Suppressor macrophage (primary cell): ENCODE results near the gene RNU6-9.
"Not testable (repeated sequence)": the region's sequence is repeated elsewhere in the genome, so short reads cannot be mapped to it uniquely, and the experiment has no call there.

Source experiments
- DNase-seq, 4 experiments: peaks; one replicate each; pipeline ENCODE4 v3.0.0-alpha.2; 2020 to 2022

RNU6-9 gene

DNA sequence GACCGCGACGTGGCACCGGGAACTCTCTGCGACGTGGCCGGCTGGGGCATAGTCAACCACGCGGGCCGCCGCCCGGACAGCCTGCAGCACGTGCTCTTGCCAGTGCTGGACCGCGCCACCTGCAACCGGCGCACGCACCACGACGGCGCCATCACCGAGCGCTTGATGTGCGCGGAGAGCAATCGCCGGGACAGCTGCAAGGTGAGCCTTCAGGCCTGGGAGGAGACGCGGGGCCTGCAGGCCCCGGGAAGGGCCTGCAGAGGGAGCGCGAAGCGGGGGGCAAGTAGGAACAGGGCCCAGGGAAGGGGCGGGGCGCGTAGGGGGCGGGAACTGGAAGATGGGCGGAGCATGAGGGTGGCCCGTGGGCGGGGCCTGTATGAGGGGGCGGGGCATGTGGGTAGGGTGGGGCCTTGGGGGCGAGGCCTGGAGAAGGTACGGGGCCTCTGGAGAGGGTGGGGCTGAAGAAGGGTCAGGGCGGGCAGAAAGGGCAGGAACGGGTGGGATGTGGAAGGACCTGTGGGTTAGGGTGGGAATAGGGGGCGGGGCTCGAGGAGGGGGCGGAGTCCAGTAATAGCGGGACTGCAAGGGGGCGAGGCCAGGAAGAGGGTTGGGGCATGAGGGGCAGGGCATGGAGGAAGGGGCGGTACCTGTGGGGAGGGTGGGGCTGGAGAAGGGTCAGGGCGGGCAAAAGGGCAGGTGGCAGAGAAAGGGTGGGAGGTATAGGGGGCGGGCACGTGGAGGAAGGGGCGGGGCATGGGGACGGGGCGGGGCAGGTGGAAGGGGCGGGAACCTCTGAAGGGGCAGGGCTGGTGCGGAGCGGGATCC, 31.3 kb upstream of the RNU6-9 start:
- peak; percentile 65 to 85 (median 74) for DNase-seq

DNA sequence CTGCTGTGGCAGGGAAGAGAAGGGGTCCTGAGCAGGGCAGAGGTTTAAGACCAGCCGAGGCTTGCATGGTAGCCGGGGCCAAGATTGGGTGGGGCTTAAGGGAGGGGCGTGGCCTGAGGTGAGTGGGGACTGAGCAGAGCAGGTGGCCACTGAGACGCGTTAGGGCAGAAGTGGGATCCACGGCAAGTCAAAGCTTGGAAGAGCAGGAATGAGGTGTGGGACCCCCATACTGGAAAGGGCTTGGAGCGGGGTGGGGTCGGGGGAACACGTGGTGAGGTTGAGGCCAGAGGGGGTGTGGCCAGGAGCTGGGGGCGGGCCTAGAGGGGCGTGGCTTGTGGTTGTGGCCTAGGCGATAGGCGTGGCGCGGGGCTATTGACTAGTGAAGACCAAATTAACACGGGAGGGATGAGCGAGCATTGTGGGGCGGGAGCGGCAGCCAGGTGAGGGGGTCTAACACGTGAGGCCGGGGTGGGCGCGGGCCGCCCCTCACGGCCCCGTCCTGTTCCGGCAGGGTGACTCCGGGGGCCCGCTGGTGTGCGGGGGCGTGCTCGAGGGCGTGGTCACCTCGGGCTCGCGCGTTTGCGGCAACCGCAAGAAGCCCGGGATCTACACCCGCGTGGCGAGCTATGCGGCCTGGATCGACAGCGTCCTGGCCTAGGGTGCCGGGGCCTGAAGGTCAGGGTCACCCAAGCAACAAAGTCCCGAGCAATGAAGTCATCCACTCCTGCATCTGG, 30.5 kb upstream of the RNU6-9 start:
- DNase-seq, result peak; percentile 65 to 79 (median 73)

DNA sequence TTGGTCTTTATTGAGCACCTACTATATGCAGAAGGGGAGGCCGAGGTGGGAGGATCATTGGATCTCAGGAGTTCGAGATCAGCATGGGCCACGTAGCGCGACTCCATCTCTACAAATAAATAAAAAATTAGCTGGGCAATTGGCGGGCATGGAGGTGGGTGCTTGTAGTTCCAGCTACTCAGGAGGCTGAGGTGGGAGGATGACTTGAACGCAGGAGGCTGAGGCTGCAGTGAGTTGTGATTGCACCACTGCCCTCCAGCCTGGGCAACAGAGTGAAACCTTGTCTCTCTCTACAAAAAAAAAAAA, 30.0 kb upstream of the RNU6-9 start:
- peak in 1 of 4 experiments; percentile 16 for DNase-seq

DNA sequence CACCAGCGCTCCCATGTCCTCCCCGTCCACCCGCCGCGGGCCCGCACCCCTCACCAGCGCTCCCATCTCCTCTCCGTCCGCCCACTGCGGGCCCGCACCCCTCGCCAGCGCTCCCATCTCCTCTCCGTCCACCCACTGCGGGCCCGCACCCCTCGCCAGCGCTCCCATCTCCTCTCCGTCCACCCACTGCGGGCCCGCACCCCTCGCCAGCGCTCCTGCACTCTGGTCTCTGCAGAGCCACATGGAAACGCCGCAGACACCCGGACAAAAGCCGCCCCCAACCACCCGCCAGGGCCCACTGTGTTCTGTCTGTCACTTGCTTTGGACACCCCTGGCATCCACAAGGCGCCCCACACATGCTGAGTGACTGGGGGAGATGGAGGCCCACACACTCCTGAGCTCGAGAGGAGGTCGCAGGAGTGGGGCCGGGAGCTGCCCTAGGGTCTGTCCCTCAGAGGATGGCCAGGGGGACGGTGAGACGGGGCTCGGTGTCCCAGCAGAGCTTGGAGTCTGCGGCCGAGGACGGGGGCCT, 26.4 kb upstream of the RNU6-9 start:
- DNase-seq, result no peak

DNA sequence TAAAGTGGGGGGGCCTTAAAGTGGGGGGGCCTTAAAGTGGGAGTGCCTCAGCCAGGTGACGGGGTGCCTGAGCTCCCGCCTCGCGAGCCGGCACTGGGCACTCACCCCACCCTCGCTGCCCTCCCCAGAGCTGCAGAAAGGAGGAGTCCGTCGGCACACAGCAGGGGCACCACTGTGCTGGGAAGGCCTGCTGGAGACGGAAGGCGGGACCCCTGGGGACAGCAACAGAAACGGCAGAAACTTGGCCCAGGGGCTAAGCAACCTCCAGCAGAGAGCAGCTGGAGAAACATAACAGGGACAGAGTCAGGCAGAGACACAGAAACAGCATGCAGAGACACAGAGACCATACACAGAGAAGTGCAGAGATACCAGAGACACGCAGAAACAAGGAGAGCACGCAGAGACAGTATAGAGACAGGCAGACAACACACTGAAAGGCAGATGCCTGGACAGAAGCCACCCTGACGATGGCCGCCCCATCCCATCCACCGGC, 25.9 kb upstream of the RNU6-9 start:
- no peak for DNase-seq

DNA sequence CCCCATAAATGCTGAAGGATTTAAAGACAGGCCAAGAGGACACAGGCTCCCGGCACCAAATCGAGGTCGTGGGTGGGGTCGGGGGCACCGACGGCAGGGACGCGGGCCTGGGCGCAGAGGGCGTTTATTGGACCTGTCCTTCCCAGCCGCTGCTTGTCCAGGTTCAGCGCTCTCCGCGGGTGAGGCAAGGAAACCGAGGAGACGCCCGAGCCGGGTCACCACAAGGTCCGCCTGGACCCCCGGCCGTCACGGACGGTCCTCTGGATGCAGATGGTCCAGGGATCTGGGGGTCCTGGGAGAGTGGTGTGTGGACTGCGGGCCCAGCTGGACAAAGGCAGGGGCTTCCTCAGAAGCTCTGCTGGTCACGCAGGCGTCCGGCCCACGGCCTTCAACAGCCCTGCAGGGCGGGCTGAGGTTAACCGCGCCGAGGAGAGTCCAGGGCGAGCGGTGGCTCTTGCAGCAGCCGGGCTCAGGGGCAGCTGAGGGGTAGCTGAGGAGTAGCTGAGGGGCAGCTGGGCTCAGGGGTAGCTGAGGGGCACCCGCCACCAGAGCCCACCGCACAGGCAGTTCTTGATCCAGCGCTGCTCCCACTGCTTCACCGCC, 25.3 kb upstream of the RNU6-9 start:
- no peak for DNase-seq

DNA sequence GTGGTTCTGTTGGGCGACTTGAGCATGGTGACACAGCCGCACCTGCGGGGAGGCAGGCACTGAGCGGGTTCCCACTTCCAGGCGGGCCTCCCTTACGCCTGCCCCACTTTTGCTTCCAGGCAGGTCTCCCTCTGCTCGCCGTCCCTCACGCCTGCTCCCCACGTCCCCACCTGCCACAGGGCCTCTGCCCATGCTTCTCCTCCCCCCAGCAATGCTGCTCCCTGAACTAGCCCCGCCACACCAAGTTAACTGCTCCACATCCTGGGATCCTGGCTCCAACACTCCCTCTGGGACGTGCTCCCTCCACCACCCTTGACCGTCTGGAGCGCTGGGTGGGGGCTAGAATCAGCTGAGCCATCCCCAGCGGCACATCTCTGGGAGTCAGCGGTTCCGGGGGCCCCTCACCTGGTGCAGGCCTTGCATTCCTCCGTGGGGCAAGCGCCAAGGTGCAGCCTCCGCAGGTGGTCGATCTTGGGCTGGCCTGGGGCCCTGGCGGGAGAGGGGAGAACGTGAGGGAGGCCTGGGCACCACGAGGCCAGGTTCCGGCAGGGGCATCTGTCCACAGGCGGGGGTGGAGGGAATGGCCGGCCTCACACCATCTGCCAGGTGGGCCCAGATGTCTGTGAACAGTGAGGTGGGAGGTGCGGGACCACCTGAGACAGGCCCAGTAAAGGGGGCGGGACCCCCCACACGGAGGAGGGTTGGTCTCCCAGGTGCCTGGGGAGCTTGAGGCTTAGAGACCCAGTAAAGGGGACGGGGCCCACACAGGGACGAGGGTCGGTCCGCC, 24.6 kb upstream of the RNU6-9 start:
- no peak for DNase-seq

DNA sequence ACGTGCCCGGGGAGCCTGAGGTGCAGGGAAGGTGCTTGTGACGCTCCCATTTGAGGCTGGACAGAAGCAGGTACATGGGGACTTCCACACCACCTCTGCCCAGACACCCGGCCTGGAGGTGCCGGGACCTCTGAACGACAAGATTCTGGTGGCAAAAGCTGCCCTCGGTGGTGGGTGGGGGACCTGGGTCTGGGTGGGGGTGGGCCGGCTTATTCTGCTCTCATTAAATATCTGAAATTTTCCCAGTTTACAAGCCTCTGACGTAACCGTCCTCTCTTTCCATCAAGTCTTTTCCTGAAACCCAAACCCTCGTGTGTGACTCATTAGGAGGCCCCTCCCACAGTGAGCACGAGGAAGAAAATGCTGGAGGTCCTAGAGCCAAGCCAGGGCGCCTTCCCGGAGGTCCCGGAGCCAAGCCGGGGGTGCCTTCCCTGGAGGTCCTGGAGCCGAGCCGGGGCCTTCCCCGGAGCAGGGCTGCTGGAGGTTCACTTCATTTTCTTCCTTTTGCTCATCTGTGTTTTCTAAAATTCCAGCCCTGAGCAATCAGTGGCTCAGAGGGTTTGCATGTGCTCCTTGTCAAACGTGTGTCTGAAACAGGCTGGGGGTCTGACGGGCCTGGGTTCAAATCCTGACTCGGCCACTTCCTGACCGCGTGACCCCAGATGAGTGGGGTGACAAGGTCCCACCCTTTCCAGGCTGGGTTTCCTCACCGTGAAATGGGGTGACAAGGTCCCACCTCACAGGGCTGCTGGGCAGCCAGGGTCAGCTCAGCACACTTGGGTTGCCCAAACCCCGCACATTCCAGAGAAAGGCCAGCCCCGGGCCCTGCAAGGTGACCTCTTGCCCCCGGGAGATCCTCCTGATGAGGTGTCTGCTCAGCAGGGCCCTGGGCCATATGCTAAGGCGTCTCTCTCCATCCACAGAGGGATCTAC, 23.8 kb upstream of the RNU6-9 start:
- no peak for DNase-seq

DNA sequence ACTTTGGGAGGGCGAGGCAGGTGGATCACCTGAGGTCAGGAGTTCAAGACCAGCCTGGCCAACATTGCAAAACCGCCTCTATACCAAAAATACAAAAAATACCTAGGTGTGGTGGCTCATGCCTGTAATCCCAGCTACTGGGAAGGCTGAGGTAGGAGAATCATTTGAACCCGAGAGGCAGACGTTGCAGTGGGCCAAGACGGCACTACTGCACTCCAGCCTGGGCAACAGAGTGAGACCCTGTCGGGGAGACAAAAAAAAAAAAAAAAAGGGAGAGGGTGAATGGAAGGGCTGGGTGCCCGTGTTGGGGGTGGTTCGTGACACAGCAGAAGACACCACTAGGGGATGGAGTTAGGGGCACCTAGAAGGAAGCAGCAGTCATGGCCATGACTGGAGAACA, 23.0 kb upstream of the RNU6-9 start:
- no peak for DNase-seq

DNA sequence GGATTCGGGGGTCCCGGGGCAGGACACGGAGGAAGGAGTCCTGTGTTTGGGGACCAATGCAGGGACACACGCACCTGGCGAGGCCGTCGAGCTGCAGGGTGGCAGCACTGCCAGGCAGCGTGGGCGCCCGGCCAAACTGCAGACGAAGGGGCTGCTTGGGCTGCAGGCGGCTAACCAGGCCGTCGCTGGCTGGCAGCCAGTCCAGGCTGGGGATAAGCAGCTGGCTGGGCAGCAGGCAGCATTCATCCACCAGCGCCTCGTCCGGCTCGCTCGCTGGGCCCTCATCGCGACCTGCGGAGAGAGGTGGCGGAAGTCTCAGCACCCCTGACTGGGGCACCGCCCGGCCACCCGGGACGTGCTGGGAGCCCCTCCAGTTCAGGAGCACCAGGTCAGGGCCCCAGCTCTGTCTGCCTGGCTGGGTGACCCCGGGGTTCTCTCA, 22.3 kb upstream of the RNU6-9 start:
- DNase-seq, result no peak

DNA sequence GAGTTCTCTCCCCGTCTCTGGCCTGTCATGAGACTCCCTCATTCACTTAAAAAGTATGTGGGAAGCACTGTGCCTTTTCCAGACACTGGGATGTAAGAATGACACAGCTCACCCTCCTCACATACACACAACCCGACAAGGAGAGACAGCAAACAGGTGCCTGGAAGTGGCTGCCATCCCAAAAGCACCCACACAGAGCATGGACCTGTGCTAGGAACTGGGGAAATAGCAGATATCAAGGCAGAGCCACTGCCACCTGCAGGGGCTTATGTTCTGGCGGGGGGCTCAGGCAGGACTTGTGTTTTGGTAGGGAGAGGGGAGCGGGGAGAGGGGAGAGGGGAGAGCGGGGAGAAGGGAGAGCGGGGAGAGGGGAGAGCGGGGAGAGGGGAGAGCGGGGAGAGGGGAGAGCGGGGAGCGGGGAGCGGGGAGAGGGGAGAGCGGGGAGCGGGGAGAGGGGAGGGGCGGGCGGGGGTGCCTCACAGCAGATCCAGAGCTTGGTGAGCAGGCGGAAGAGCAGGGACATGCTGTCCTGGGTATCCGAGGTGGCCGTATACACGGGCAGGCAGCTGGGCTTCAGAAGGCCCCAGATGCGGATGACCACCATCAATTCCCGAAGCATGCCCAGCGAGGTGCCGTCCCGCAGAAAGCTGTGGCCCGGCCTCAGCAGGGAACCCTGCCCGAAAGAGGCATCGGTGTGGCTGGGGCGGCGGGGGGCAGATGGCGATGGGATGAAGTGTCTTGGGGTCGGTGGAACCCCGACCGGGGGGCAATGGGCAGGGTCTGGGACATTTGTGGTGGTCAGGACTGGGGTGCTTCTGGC, 21.6 kb upstream of the RNU6-9 start:
- no peak for DNase-seq

DNA sequence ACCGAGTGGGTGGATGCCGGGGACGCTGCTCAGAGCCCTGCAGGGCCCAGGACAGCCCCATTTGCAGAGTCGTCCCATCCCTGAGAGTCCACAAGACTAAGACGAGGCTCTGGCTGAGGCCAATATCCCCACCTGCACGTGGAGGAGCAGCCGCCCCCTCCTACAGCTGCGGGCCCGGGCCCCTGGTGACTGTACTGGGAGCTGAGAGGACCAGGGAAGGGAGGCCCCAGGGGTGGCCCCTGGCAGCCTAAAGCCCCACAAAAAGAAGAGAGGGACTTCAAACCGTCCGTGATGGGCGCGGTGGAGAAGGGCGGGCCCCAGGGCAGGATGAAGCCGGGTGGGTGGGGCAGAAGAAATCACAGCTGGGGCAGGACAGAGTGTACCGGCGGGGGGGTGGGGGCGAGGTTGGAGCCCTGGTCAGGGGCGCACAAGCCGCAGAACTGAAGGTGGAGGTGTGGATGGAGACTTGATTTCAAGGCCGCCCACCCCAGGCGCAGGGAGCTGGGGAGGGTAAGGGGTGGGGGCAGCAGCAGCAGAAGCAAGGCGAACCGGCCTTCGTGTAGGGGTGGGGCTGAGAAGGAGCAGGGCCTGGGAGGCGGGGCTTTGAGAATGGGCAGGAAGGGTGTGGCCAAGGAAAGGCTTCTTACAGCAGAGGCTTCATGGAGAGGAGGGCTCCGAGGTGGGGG, 20.9 kb upstream of the RNU6-9 start:
- DNase-seq, result peak; percentile 52 to 76 (median 62)

DNA sequence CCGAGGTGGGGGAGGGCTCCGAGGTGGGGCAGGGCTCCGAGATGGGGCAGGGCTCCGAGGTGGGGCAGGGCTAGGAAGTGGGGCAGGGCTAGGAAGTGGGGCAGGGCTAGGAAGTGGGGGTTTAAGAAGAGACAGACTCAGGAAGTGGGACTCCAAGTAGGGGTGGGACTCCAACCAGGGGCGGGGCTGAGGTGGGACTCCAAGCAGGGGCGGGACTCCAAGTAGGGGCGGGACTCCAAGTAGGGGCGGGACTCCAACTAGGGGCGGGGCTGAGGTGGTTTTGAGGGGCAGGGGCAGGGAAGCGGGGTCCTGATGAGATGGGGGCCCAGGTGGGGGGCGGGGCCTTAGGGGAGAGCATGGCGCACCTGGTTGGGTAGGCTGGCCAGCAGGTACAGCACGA, 20.2 kb upstream of the RNU6-9 start:
- DNase-seq, result peak in 3 of 4 experiments; percentile 36 to 51 (median 45)

DNA sequence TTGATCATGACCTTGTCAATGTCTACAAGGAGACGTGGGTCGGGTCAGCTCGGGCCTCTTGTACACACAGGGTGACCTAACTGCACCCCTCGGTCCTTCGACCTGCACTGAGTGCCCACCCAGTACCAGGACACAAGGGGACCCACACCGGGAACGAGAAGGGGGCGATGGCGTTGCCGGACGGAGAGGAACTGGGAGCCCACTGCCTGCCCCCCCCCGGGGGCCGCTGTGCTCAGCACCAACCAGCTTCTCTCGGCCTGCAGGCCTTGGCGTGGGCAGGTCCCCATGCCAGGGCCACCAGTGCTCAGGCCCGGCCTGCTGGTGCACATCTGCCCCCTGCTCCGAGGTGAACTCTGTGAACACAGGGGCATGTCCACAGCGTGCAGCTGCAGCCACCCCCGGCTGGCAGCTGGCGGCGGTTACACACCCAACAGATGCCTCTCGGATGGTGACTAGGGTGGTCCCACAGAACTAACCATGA, 19.7 kb upstream of the RNU6-9 start:
- no peak for DNase-seq

DNA sequence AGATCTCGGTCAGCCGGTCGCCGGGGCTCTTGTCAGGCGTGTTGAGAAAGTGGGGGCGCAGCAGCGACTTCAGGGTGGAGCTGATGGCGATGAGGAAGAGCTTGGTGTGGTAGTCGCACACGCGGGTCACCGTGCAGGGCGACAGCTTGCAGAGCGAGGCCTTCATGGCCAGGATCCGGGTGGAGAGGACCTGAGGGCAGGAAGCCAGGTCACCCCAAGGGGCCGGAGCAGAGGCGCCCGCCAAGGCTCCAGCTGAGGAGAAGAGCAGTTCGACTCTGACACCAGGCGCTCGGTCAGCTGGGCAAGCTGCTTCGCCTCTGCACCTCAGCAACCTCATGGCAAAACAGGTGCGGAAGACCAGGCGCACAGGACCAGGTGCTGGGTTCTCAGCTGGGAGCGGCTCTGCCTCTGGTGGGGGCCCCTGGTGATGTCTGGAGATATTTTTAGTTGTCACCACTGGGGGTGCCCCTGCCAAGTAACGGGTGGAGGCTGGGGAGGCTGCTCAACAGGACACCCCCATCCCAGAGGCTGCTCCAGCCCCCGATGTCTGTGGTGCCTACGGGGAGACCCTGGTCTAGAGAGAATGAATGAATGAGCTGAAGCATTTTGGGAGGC, 17.9 kb upstream of the RNU6-9 start:
- DNase-seq, result no peak

DNA sequence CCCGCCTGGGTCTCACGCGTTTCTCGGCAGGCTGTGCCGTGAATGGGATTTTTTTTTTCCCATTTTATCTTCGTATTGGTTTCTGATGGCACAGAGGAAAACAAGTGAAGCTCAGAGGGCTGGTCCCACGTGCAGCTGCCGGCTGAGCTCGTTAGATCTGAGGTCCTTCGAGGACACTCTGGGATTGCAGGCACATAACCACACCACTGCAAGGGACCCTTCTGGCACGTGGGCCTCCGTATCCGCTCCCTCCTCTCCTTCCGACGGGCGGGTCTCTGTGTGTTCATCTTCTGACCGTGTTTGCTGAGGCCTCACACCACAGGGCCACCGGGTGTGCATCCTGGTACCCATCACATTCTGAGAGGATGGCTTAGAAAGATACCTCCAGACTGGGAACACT, 17.2 kb upstream of the RNU6-9 start:
- no peak for DNase-seq

DNA sequence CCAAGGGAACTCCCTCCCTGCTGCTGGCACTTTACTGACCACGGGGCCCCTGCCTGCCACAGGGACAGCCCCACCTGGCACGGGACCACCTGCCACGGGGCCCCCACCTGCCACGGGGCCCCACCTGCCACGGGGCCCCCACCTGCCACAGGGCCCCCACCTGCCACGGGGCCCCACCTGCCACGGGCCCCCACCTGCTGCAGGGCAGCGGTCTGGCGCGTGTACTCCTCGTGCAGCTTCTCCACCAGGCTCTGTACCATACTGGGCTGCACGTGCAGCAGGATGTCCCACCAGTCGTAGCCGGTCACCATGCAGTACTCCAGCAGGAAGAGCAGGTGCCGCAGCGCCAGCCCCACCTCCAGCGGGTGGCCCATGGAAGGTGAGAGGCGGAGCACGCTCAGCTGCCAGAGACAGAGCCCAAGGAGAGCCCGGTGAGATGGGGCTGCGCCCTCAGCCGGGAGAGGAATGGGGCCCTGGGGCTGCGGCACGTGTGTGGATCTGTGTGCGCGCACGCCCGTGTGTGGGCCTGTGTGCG, 16.4 kb upstream of the RNU6-9 start:
- no peak for DNase-seq

DNA sequence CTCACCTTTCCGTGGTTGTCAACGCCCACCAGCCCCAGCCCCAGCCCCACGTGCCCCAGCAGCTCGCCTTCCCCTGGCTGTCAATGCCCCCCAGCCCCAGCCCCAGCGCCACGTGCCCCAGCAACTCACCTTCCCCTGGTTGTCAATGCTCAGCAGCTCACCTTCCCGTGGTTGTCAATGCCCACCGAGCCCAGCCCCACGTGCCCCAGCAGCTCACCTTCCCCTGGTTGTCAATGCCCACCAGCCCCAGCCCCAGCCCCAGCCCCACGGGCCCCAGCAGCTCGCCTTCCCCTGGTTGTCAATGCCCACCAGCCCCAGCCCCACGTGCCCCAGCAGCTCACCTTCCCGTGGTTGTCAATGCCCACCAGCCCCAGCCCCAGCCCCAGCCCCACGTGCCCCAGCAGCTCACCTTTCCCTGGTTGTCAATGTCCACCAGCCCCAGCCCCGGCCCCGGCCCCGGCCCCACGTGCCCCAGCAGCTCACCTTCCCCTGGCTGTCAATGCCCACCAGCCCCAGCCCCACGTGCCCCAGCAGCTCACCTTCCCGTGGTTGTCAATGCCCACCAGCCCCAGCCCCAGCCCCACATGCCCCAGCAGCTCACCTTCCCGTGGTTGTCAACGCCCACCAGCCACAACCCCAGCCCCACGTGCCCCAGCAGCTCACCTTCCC, 15.2 kb upstream of the RNU6-9 start:
- not testable (repeated sequence) for DNase-seq
